IMR-90 (cell line): Measurements from ENCODE around the gene ERG. TPM values are rescaled to one million over a fixed set of nuclear protein-coding genes. Genes with fewer than 3 reads are reported as not detected.

Source experiments
- ATAC-seq: fragments of 200-7000 bp; cut with Tn5 transposase; 2 replicates; pipeline ENCODE4 v1.9.1; 2020; ENCODE audit warnings: low read depth, mild to moderate bottlenecking, moderate library complexity
- BruUV-seq: library from RNA; stranded (reverse); fragments of 400-500 nt; replicated peaks from 2 replicates; lab custom pipeline; 2021; lab: Mats Ljungman, UMichigan
- CTCF ChIA-PET: fragments of 300-600 bp; formaldehyde crosslinking; extraction: SDS; loops from one replicate; lab custom pipeline; 2021; ENCODE audit warnings: antibody characterized with exemption; lab: Yijun Ruan, JAX
- POLR2A ChIA-PET: fragments of 300-600 bp; sonication (Branson Sonifier 250); formaldehyde crosslinking; loops from one replicate; lab custom pipeline; 2022; ENCODE audit warnings: antibody characterized with exemption; ENCODE audit not compliant: unreplicated experiment; lab: Charles Lee
- DNase-seq: peaks from one replicate; pipeline ENCODE4 v3.0.0; 2013
- H2AFZ ChIP-seq: replicated peaks from 2 replicates; pipeline ENCODE3; 2013; ENCODE audit warnings: low read length, mild to moderate bottlenecking; ENCODE audit not compliant: poor library complexity
- H2AK5ac ChIP-seq: 2 replicates; pipeline ENCODE4 v1.6.1; 2013; ENCODE audit warnings: low read depth, low read length, inconsistent platforms
- H2AK9ac ChIP-seq: replicated peaks from 2 replicates; pipeline ENCODE3; 2013; ENCODE audit warnings: mild to moderate bottlenecking, low read depth, low read length, moderate library complexity; ENCODE audit not compliant: poor library complexity
- H2BK120ac ChIP-seq: 2 replicates; pipeline ENCODE4 v1.6.1; 2013; ENCODE audit warnings: low read depth, low read length, inconsistent platforms
- H2BK15ac ChIP-seq: 3 replicates; pipeline ENCODE4 v1.6.1; 2013; ENCODE audit warnings: low read depth, low read length, inconsistent platforms
- H2BK20ac ChIP-seq: 2 replicates; pipeline ENCODE4 v1.6.1; 2013; ENCODE audit warnings: low read depth, mild to moderate bottlenecking, inconsistent platforms, low read length, moderate library complexity
- H2BK5ac ChIP-seq: 2 replicates; pipeline ENCODE4 v1.6.1; 2013; ENCODE audit warnings: mild to moderate bottlenecking, low read depth, low read length, inconsistent platforms; ENCODE audit not compliant: poor library complexity, severe bottlenecking
- H3K14ac ChIP-seq: replicated peaks from 2 replicates; pipeline ENCODE4 v1.6.1; 2013; ENCODE audit warnings: low read depth, low read length, inconsistent platforms
- H3K18ac ChIP-seq: 2 replicates; pipeline ENCODE4 v1.6.1; 2013; ENCODE audit warnings: low read depth, low read length, control low read depth
- H3K23ac ChIP-seq: 2 replicates; pipeline ENCODE4 v1.6.1; 2013; ENCODE audit warnings: low read depth, low read length, inconsistent platforms
- H3K27ac ChIP-seq: 2 replicates; pipeline ENCODE4 v1.5.1; 2013; ENCODE audit warnings: mild to moderate bottlenecking, control low read depth, low read length; ENCODE audit not compliant: insufficient read depth
- H3K27me3 ChIP-seq: 2 replicates; pipeline ENCODE4 v1.6.1; 2013; ENCODE audit warnings: low read length; ENCODE audit not compliant: control insufficient read depth, insufficient read depth
- H3K36me3 ChIP-seq: 2 replicates; pipeline ENCODE4 v1.6.1; 2013; ENCODE audit warnings: low read length, mixed read lengths; ENCODE audit not compliant: control insufficient read depth, insufficient read depth
- H3K4ac ChIP-seq: 2 replicates; pipeline ENCODE4 v1.6.1; 2013; ENCODE audit warnings: low read depth, low read length, inconsistent platforms
- H3K4me1 ChIP-seq: 2 replicates; pipeline ENCODE4 v1.6.1; 2013; ENCODE audit warnings: low read length, mixed read lengths; ENCODE audit not compliant: control insufficient read depth, insufficient read depth
- H3K4me2 ChIP-seq: 2 replicates; pipeline ENCODE4 v1.6.1; 2013; ENCODE audit warnings: low read depth, mild to moderate bottlenecking, control low read depth, low read length, moderate library complexity
- H3K4me3 ChIP-seq: 2 replicates; pipeline ENCODE4 v1.5.1; 2013; ENCODE audit warnings: low read depth, mild to moderate bottlenecking, control low read depth, low read length, moderate library complexity; ENCODE audit not compliant: insufficient read depth
- H3K56ac ChIP-seq: 2 replicates; pipeline ENCODE4 v1.6.1; 2013; ENCODE audit warnings: low read length, inconsistent platforms; ENCODE audit not compliant: insufficient read depth; ENCODE audit errors: extremely low read depth
- H3K79me1 ChIP-seq, 2 experiments: 2 replicates each; pipeline ENCODE4 v1.6.1; 2013; ENCODE audit warnings: low read length in 2 of 2, inconsistent platforms in 1 of 2, low read depth in 1 of 2
- H3K9ac ChIP-seq: 2 replicates; pipeline ENCODE4 v1.6.1; 2013; ENCODE audit warnings: low read depth, low read length, control low read depth
- H3K9me1 ChIP-seq: 2 replicates; pipeline ENCODE4 v1.6.1; 2013; ENCODE audit warnings: low read length, inconsistent platforms; ENCODE audit not compliant: insufficient read depth
- H3K9me3 ChIP-seq: 2 replicates; pipeline ENCODE4 v1.6.1; 2013; ENCODE audit warnings: low read length; ENCODE audit not compliant: control insufficient read depth, insufficient read depth
- H4K20me1 ChIP-seq: 2 replicates; pipeline ENCODE4 v1.6.1; 2013; ENCODE audit warnings: low read length, inconsistent platforms; ENCODE audit not compliant: insufficient read depth
- H4K5ac ChIP-seq: 2 replicates; pipeline ENCODE4 v1.6.1; 2013; ENCODE audit warnings: mild to moderate bottlenecking, low read depth, low read length, control low read depth
- H4K8ac ChIP-seq, 2 experiments: 2 replicates each; pipeline ENCODE4 v1.6.1; 2013; ENCODE audit warnings: low read depth in 2 of 2, low read length in 2 of 2, control low read depth in 1 of 2, inconsistent platforms in 1 of 2
- H4K91ac ChIP-seq: 2 replicates; pipeline ENCODE4 v1.6.1; 2013; ENCODE audit warnings: low read depth, low read length, inconsistent platforms; ENCODE audit not compliant: insufficient read depth
- BHLHE40 ChIP-seq: fragments of 150-350 bp; IDR thresholded peaks from 2 replicates; pipeline ENCODE4 v1.6.1; 2016; ENCODE audit warnings: mild to moderate bottlenecking, low read depth, low read length
- CEBPB ChIP-seq: IDR thresholded peaks from 2 replicates; pipeline ENCODE4 v1.6.1; 2012; ENCODE audit warnings: low read depth, low read length, improper control_type of control experiment
- CHD1 ChIP-seq: IDR thresholded peaks from 2 replicates; pipeline ENCODE4 v1.6.1; 2012; ENCODE audit warnings: low read depth, low read length, improper control_type of control experiment
- CTCF ChIP-seq: conservative IDR thresholded peaks from 2 replicates; pipeline ENCODE4 v1.5.1; 2012; ENCODE audit warnings: mild to moderate bottlenecking, low read depth, low read length, improper control_type of control experiment
- FOS ChIP-seq: fragments of 150-350 bp; IDR thresholded peaks from 2 replicates; pipeline ENCODE4 v1.6.1; 2016; ENCODE audit warnings: low read depth, low read length
- MAFK ChIP-seq: IDR thresholded peaks from 2 replicates; pipeline ENCODE4 v1.6.1; 2012; ENCODE audit warnings: low read depth, low read length, improper control_type of control experiment
- MAZ ChIP-seq: IDR thresholded peaks from 2 replicates; pipeline ENCODE4 v1.6.1; 2012; ENCODE audit warnings: low read depth, mild to moderate bottlenecking, low read length, improper control_type of control experiment, moderate library complexity, borderline replicate concordance
- MXI1 ChIP-seq: IDR thresholded peaks from 2 replicates; pipeline ENCODE4 v1.6.1; 2012; ENCODE audit warnings: low read depth, mild to moderate bottlenecking, low read length, moderate library complexity, borderline replicate concordance
- NFE2L2 ChIP-seq: fragments of 150-350 bp; IDR thresholded peaks from 2 replicates; pipeline ENCODE4 v1.6.1; 2016; ENCODE audit warnings: low read depth, mild to moderate bottlenecking, low read length
- POLR2A ChIP-seq: IDR thresholded peaks from 2 replicates; pipeline ENCODE4 v1.6.1; 2012; ENCODE audit warnings: mild to moderate bottlenecking, low read depth, low read length
- RAD21 ChIP-seq: IDR thresholded peaks from 2 replicates; pipeline ENCODE4 v1.6.1; 2012; ENCODE audit warnings: low read length, improper control_type of control experiment
- RCOR1 ChIP-seq: IDR thresholded peaks from 2 replicates; pipeline ENCODE4 v1.6.1; 2012; ENCODE audit warnings: mild to moderate bottlenecking, low read length, improper control_type of control experiment; ENCODE audit not compliant: insufficient replicate concordance
- RFX5 ChIP-seq: IDR thresholded peaks from 2 replicates; pipeline ENCODE4 v1.8.0; 2012; ENCODE audit warnings: low read depth, mild to moderate bottlenecking, low read length, moderate library complexity
- SMC3 ChIP-seq: fragments of 150-350 bp; IDR thresholded peaks from 2 replicates; pipeline ENCODE4 v1.6.1; 2016; ENCODE audit warnings: low read depth, mild to moderate bottlenecking, antibody characterized with exemption, low read length, moderate library complexity
- USF2 ChIP-seq: fragments of 150-350 bp; IDR thresholded peaks from 2 replicates; pipeline ENCODE4 v1.6.1; 2017; ENCODE audit warnings: mild to moderate bottlenecking, antibody characterized with exemption, low read length, low read depth
- WGBS, 2 experiments: methylation state at CpG; one replicate each; pipeline versions ENCODE4 v1.1.5 to v1.1.7; 2013; ENCODE audit warnings: missing lambda C conversion rate in 2 of 2; ENCODE audit not compliant: insufficient read length in 1 of 2; ENCODE audit errors: extremely low coverage in 2 of 2; 5-methylcytosine and 5-hydroxymethylcytosine counted together
- dilution Hi-C: fragments of 300-500 bp; cut with HindIII; formaldehyde crosslinking; loops from one replicate; pipeline ENCODE4 v1.14.3; 2018; ENCODE audit warnings: low sequenced_read_pairs; ENCODE audit not compliant: unreplicated experiment
- in situ Hi-C: fragments of 300-500 bp; cut with MboI; formaldehyde crosslinking; loops from 3 replicates; pipeline ENCODE4 v1.14.3; 2019; ENCODE audit warnings: low sequenced_read_pairs, inconsistent platforms, mixed read lengths
- intact Hi-C: fragments of 100-400 bp; cut with micrococcal nuclease; formaldehyde crosslinking; loops from 2 replicates; pipeline ENCODE4 v1.10.0; 2022
- polyA plus RNA-seq, 3 experiments: library from polyadenylated mRNA; depleted of rRNA; stranded (reverse); fragments of >200 nt; gene quantifications; 2 replicates each; pipeline ENCODE4 v1.2.3, GENCODE V29; 2012; ENCODE audit warnings: low replicate concordance in 1 of 3
- total RNA-seq: library from RNA; depleted of rRNA; stranded (reverse); fragments of >200 nt; gene quantifications from 2 replicates; pipeline ENCODE4 v1.2.3, GENCODE V29; 2012

ERG gene
- total and polyA plus RNA-seq, 2 of the 4 experiments (the other 2 are of a cell fraction), result not detected

GRCh38 chr21:38358666-38359065 is 139.6 kb downstream of the ERG start:
- in situ Hi-C loops, result loop anchor here (25.0 kb wide), 1 partner anchor 421 kb away; no protein-coding TSS in a partner anchor
- POLR2A ChIA-PET, result no interaction called here
- no TSS peak for BruUV-seq
- Histone ChIP-seq H3K27me3 (peaks cover 23% of the 10 kb centered on the region), H3K14ac (no peak overlapping the region), H3K9me1 (no peaks in the 10 kb centered on the region; the same call in 1 of the 2 replicates), H2AK9ac (no peak overlapping the region), H3K27ac (no peak overlapping the region), H3K36me3 (no peaks in the 10 kb centered on the region), H3K4me2 (no peak overlapping the region), H4K91ac (no peak overlapping the region), H3K4me1 (no peaks in the 10 kb centered on the region), H3K9me3 (no peaks in the 10 kb centered on the region), H2BK20ac (no peak overlapping the region), H2AK5ac (no peak overlapping the region), H2AFZ (no peak overlapping the region), H3K79me1 (no peaks in the 10 kb centered on the region), H3K4ac (no peak overlapping the region), H3K9ac (no peak overlapping the region), H4K8ac (no peak overlapping the region), H3K56ac (no peak overlapping the region), H2BK15ac (no peak overlapping the region), H4K20me1 (no peaks in the 10 kb centered on the region), H3K23ac (no peak overlapping the region), H4K5ac (no peak overlapping the region), H2BK120ac (no peak overlapping the region), H3K18ac (no peak overlapping the region), H3K4me3 (no peak overlapping the region), H2BK5ac (no peak overlapping the region)
- ATAC-seq (no peak), DNase-seq (no peak)
- WGBS, 2 experiments, result no CpG with 5 or more reads among the region's 3 CpGs
- intact Hi-C loops, result loop anchor here (5.0 kb wide), 2 partner anchors 776 to 779 kb away; no protein-coding TSS in a partner anchor
- no peak for TF ChIP-seq MXI1
- TF ChIP-seq FOS, result no peak
- TF ChIP-seq NFE2L2, result no peak
- no peak for TF ChIP-seq RAD21
- TF ChIP-seq USF2, result no peak
- TF ChIP-seq BHLHE40, result no peak
- TF ChIP-seq RCOR1, result no peak
- no peak for TF ChIP-seq RFX5
- no peak for TF ChIP-seq CTCF
- TF ChIP-seq POLR2A, result no peak
- TF ChIP-seq CEBPB, result no peak
- TF ChIP-seq CHD1, result no peak
- TF ChIP-seq MAZ, result no peak
- TF ChIP-seq SMC3, result no peak
- no peak for TF ChIP-seq MAFK
- CTCF ChIA-PET, result no interaction called here
- dilution Hi-C loops, result loop anchor here (25.0 kb wide), 1 partner anchor 146 kb away; no protein-coding TSS in a partner anchor
